OCI-LY1 (cell line): ENCODE measurements around the gene TLL2.

Experiments
- H2AFZ ChIP-seq: fragments of 200-600 bp; sonication (generic), shearing (Covaris generic); 2 replicates; pipeline ENCODE4 v1.6.0; 2014; ENCODE audit warnings: antibody characterized with exemption, mild to moderate bottlenecking, low read length
- H3F3A ChIP-seq: fragments of 200-600 bp; sonication (generic), shearing (Covaris generic); 2 replicates; pipeline ENCODE4 v1.6.0; 2014; ENCODE audit warnings: mild to moderate bottlenecking, antibody characterized with exemption, low read length, moderate library complexity; ENCODE audit not compliant: insufficient read depth
- H3K27ac ChIP-seq: fragments of 200-600 bp; sonication (generic); 2 replicates; pipeline ENCODE4 v1.5.1; 2014; ENCODE audit warnings: low read length, mixed run types, mild to moderate bottlenecking, low read depth; ENCODE audit not compliant: poor library complexity, severe bottlenecking
- H3K27me3 ChIP-seq: fragments of 200-600 bp; sonication (generic); 2 replicates; pipeline ENCODE4 v1.6.0; 2014; ENCODE audit warnings: antibody characterized with exemption, mild to moderate bottlenecking, low read length, moderate library complexity; ENCODE audit not compliant: insufficient read depth
- H3K36me3 ChIP-seq: fragments of 200-600 bp; sonication (generic); 2 replicates; pipeline ENCODE4 v1.6.1; 2014; ENCODE audit warnings: mild to moderate bottlenecking, antibody characterized with exemption, low read length, moderate library complexity, mixed read lengths; ENCODE audit not compliant: insufficient read depth
- H3K4me1 ChIP-seq: fragments of 200-600 bp; sonication (generic); 2 replicates; pipeline ENCODE4 v1.5.1; 2014; ENCODE audit warnings: mild to moderate bottlenecking, low read length, moderate library complexity; ENCODE audit not compliant: insufficient read depth, severe bottlenecking
- H3K4me2 ChIP-seq: fragments of 200-600 bp; sonication (generic), shearing (Covaris generic); 2 replicates; pipeline ENCODE4 v1.6.1; 2014; ENCODE audit warnings: low read length
- H3K4me3 ChIP-seq: fragments of 200-600 bp; sonication (generic); 2 replicates; pipeline ENCODE4 v1.5.1; 2014; ENCODE audit warnings: low read length, low read depth, mild to moderate bottlenecking, mixed read lengths; ENCODE audit not compliant: poor library complexity, severe bottlenecking
- H3K79me2 ChIP-seq: fragments of 200-600 bp; shearing (Covaris generic); 2 replicates; pipeline ENCODE4 v1.6.1; 2016; ENCODE audit warnings: mixed run types, low read length, mixed read lengths; ENCODE audit not compliant: insufficient read depth
- H3K9ac ChIP-seq: fragments of 200-600 bp; sonication (generic), shearing (Covaris generic); 2 replicates; pipeline ENCODE4 v1.6.1; 2014; ENCODE audit warnings: mild to moderate bottlenecking, low read length, mixed read lengths
- H3K9me2 ChIP-seq: fragments of 200-600 bp; sonication (generic), shearing (Covaris generic); 2 replicates; pipeline ENCODE4 v1.6.1; 2014; ENCODE audit warnings: low read depth, mild to moderate bottlenecking, low read length, mixed read lengths
- H3K9me3 ChIP-seq: fragments of 200-600 bp; shearing (Covaris generic); 2 replicates; pipeline ENCODE4 v1.6.1; 2014; ENCODE audit warnings: low read length, mixed read lengths
- H4K20me1 ChIP-seq: fragments of 200-600 bp; sonication (generic), shearing (Covaris generic); 2 replicates; pipeline ENCODE4 v1.6.0; 2016; ENCODE audit warnings: mild to moderate bottlenecking, low read length; ENCODE audit not compliant: insufficient read depth
- CTCF ChIP-seq: fragments of 200-600 bp; sonication (generic), shearing (Covaris generic); IDR thresholded peaks from 2 replicates; pipeline ENCODE4 v1.5.1; 2017; ENCODE audit warnings: mild to moderate bottlenecking, antibody characterized with exemption, low read length, moderate library complexity, mixed read lengths
- EZH2 ChIP-seq: fragments of 200-600 bp; sonication (generic), shearing (Covaris generic); IDR thresholded peaks from 2 replicates; pipeline ENCODE4 v1.8.0; 2017; ENCODE audit warnings: borderline replicate concordance, mixed run types, mild to moderate bottlenecking, antibody characterized with exemption, low read length, moderate library complexity, mixed read lengths

Gene TLL2

GRCh38 chr10:96470116-96470743 is 43.5 kb downstream of the TLL2 start:
- Histone ChIP-seq H3K9me3 (no peaks in the 10 kb centered on the region), H3K4me1 (no peaks in the 10 kb centered on the region), H3K9ac (no peak overlapping the region), H3K79me2 (no peaks in the 10 kb centered on the region), H3K9me2 (no peaks in the 10 kb centered on the region), H2AFZ (no peak overlapping the region), H3K27me3 (no peaks in the 10 kb centered on the region), H3K36me3 (no peaks in the 10 kb centered on the region), H3K27ac (no peak overlapping the region), H3F3A (no peaks in the 10 kb centered on the region), H3K4me3 (no peak overlapping the region), H3K4me2 (no peak overlapping the region), H4K20me1 (no peaks in the 10 kb centered on the region)
- TF ChIP-seq EZH2 (no peak), CTCF (peak; percentile 48)

GRCh38 chr10:96468845-96469244 is 44.9 kb downstream of the TLL2 start:
- Histone ChIP-seq H2AFZ (no peak overlapping the region), H3K4me3 (no peak overlapping the region), H3K4me1 (no peaks in the 10 kb centered on the region), H4K20me1 (no peaks in the 10 kb centered on the region), H3K9ac (no peak overlapping the region), H3K4me2 (no peak overlapping the region), H3K27ac (no peak overlapping the region), H3K9me3 (no peaks in the 10 kb centered on the region), H3K36me3 (no peaks in the 10 kb centered on the region), H3K27me3 (no peaks in the 10 kb centered on the region), H3K9me2 (no peaks in the 10 kb centered on the region), H3F3A (no peaks in the 10 kb centered on the region), H3K79me2 (no peaks in the 10 kb centered on the region)
- no peak for TF ChIP-seq CTCF

GRCh38 chr10:96465599-96465998 is 48.1 kb downstream of the TLL2 start:
- Histone ChIP-seq H3K36me3 (no peaks in the 10 kb centered on the region), H3F3A (no peaks in the 10 kb centered on the region), H3K9me3 (no peaks in the 10 kb centered on the region), H3K4me2 (no peak overlapping the region), H3K9me2 (no peaks in the 10 kb centered on the region), H3K4me1 (no peaks in the 10 kb centered on the region), H2AFZ (no peak overlapping the region), H3K27ac (no peak overlapping the region), H3K4me3 (no peak overlapping the region), H3K9ac (no peak overlapping the region), H4K20me1 (no peaks in the 10 kb centered on the region), H3K27me3 (no peaks in the 10 kb centered on the region), H3K79me2 (no peaks in the 10 kb centered on the region)
- TF ChIP-seq CTCF (no peak), EZH2 (no peak)
